Smooth muscle cell (in vitro differentiated cells): ENCODE data around the gene DYNC1I2. TPM values are rescaled to one million over a fixed set of nuclear protein-coding genes. Genes with fewer than 3 reads are reported as not detected.

Source experiments
- DNase-seq: peaks from one replicate; lab custom pipeline; 2025; ENCODE audit not compliant: unreplicated experiment; lab: John Stamatoyannopoulos, UW
- H2AFZ ChIP-seq: fragments of 200-600 bp; sonication (generic); 2 replicates; pipeline ENCODE4 v1.6.0; 2016; ENCODE audit warnings: antibody characterized with exemption, low read depth, mild to moderate bottlenecking
- H3F3A ChIP-seq: fragments of 200-600 bp; sonication (generic); 2 replicates; pipeline ENCODE4 v1.6.0; 2017; ENCODE audit warnings: antibody characterized with exemption, low read depth
- H3K27ac ChIP-seq: fragments of 200-600 bp; sonication (generic); 2 replicates; pipeline ENCODE4 v1.5.1; 2016; ENCODE audit warnings: low read depth, mild to moderate bottlenecking
- H3K27me3 ChIP-seq: fragments of 200-600 bp; sonication (generic); 2 replicates; pipeline ENCODE4 v1.6.1; 2016; ENCODE audit warnings: low read depth, mild to moderate bottlenecking
- H3K36me3 ChIP-seq: fragments of 200-600 bp; sonication (generic); 2 replicates; pipeline ENCODE4 v1.5.1; 2016; ENCODE audit warnings: low read depth
- H3K4me1 ChIP-seq: fragments of 200-600 bp; sonication (generic); 2 replicates; pipeline ENCODE4 v1.5.1; 2016; ENCODE audit warnings: low read depth
- H3K4me2 ChIP-seq: fragments of 200-600 bp; sonication (generic); 2 replicates; pipeline ENCODE4 v1.6.0; 2016; ENCODE audit warnings: mild to moderate bottlenecking
- H3K4me3 ChIP-seq: fragments of 200-600 bp; sonication (generic); 2 replicates; pipeline ENCODE4 v1.5.1; 2016; ENCODE audit warnings: mild to moderate bottlenecking
- H3K79me2 ChIP-seq: fragments of 200-600 bp; sonication (generic); 2 replicates; pipeline ENCODE4 v1.6.0; 2016; ENCODE audit warnings: low read depth, mild to moderate bottlenecking
- H3K9ac ChIP-seq: fragments of 200-600 bp; sonication (generic); 2 replicates; pipeline ENCODE4 v1.6.0; 2016; ENCODE audit warnings: low read depth
- H3K9me3 ChIP-seq: fragments of 200-600 bp; sonication (generic); replicated peaks from 2 replicates; pipeline ENCODE4 v1.5.1; 2016; ENCODE audit warnings: low read depth
- H4K20me1 ChIP-seq: fragments of 200-600 bp; sonication (generic); 2 replicates; pipeline ENCODE4 v1.6.0; 2016; ENCODE audit warnings: low read depth
- WGBS: methylation state at CpG from one replicate; pipeline ENCODE4 v1.1.7; 2016; ENCODE audit warnings: low lambda C conversion rate; 5-methylcytosine and 5-hydroxymethylcytosine counted together
- polyA plus RNA-seq: library from polyadenylated mRNA; unstranded; fragments of >200 nt; fragmentation: Nextera tagmentation; extraction: Ambion mirVana; gene quantifications from 2 replicates; pipeline ENCODE4 v1.2.1, GENCODE V29; 2016
- total RNA-seq: library from RNA; depleted of rRNA; stranded (reverse); fragments of >200 nt; gene quantifications from 2 replicates; pipeline ENCODE4 v1.2.3, GENCODE V29; 2014
- TF ChIP-seq, protein P1 (sequence below): fragments of 200-600 bp; sonication (generic); IDR thresholded peaks from 2 replicates; pipeline ENCODE4 v1.5.1; 2017; ENCODE audit warnings: borderline replicate concordance, mild to moderate bottlenecking, antibody characterized with exemption; ENCODE audit not compliant: insufficient read depth, poor library complexity, severe bottlenecking

DYNC1I2 gene
- total and polyA plus RNA-seq, 2 experiments from 2014 or later = 66.1 to 236 TPM

DNA sequence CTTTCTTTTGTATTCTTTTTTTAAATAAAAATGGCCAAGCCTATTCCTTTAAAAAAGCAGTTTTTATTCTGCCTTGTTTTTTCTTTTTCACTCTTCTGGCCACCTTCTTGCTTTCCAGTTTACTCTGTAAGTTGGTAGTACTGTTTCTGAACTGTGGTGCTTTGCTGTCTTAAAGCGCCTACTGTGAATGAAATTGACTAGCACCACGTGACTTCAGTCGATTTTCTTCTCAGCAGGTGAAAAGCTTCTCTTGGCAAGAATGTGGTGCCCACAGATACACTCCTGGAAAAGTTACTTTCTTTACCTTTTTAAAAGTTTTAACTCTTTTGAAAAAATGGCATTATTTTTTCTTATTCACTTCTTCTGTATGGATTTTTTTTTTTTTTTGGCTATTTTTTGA lies 32.4 kb downstream of the DYNC1I2 start:
- H4K20me1 ChIP-seq = peaks cover 38% of the 10 kb centered on the region
- H3K36me3 ChIP-seq = peaks cover 27% of the 10 kb centered on the region
- H3K27me3 ChIP-seq = no peaks in the 10 kb centered on the region
- H3K4me3 ChIP-seq = no peak overlapping the region
- H3K79me2 ChIP-seq = peaks cover 18% of the 10 kb centered on the region
- H3K4me1 ChIP-seq = peaks cover 38% of the 10 kb centered on the region
- H3F3A ChIP-seq = no peaks in the 10 kb centered on the region
- H3K4me2 ChIP-seq = no peak overlapping the region
- TF ChIP-seq, protein P1, sequence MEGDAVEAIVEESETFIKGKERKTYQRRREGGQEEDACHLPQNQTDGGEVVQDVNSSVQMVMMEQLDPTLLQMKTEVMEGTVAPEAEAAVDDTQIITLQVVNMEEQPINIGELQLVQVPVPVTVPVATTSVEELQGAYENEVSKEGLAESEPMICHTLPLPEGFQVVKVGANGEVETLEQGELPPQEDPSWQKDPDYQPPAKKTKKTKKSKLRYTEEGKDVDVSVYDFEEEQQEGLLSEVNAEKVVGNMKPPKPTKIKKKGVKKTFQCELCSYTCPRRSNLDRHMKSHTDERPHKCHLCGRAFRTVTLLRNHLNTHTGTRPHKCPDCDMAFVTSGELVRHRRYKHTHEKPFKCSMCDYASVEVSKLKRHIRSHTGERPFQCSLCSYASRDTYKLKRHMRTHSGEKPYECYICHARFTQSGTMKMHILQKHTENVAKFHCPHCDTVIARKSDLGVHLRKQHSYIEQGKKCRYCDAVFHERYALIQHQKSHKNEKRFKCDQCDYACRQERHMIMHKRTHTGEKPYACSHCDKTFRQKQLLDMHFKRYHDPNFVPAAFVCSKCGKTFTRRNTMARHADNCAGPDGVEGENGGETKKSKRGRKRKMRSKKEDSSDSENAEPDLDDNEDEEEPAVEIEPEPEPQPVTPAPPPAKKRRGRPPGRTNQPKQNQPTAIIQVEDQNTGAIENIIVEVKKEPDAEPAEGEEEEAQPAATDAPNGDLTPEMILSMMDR = no peak
- no peaks in the 10 kb centered on the region for H3K9me3 ChIP-seq
- over 99% methylated on average over 3 of the region's 3 CpGs for WGBS
- DNase-seq = no peak
- H3K9ac ChIP-seq = no peak overlapping the region
- H3K27ac ChIP-seq = no peak overlapping the region
- no peak overlapping the region for H2AFZ ChIP-seq

DNA sequence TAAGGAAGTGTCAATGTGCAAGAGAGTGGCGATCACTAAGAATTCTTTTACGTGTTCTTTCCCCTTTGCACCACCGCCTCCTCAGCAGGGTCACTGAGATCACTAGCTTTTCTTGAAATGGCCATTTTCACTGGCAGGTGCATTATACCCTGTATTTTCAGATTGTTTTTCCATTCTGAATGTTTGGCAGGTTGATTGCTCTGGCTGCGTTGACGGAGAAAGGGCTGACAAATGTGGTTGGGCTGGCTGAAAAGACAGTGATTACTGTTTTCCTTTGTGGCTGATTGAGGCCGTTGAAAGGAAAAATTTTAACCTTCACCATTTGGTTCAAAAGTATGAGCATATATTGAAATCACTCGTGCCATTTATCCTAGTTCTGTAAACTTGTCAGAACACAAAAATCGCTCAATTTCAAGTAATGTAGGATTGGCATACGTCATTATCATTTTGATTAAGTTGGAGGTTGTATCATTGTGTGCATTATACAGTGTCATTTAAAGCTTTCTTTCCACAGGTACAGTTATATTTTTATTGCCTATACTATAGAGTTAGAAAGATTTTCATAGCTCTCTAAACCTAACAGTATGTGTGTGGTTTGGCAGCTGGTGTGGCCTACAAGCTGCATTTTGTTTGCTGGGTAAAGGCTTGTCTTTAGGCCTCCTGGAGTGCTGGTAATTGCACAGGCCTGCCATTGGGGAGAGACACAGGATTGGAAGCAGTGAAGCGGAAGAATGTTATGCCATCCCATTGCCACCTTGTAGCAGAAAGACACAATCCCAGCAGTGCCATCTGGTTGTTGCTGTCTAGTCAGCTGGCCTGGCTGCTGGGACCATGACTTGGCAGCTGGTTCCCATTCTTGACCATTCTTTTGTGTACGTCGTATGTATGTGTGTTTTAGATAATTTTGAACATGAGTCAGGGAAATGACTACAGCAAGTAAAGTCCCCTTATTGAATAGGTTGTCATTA lies 36.7 kb downstream of the DYNC1I2 start:
- peaks cover 7% of the 10 kb centered on the region for H3K79me2 ChIP-seq
- TF ChIP-seq, protein P1 = no peak
- no peak overlapping the region for H3K4me3 ChIP-seq
- peaks cover 38% of the 10 kb centered on the region for H3K4me1 ChIP-seq
- no peaks in the 10 kb centered on the region for H3F3A ChIP-seq
- H3K36me3 ChIP-seq = peaks cover 23% of the 10 kb centered on the region
- no peak overlapping the region for H3K27ac ChIP-seq
- no peak for DNase-seq
- no peak overlapping the region for H3K4me2 ChIP-seq
- H3K27me3 ChIP-seq = no peaks in the 10 kb centered on the region
- H3K9me3 ChIP-seq = no peaks in the 10 kb centered on the region
- H3K9ac ChIP-seq = no peak overlapping the region
- peaks cover 39% of the 10 kb centered on the region for H4K20me1 ChIP-seq
- H2AFZ ChIP-seq = no peak overlapping the region
- 87% methylated on average over 12 of the region's 12 CpGs for WGBS

GRCh38 chr2:171726847-171727450 lies 39.7 kb downstream of the DYNC1I2 start:
- peaks cover 29% of the 10 kb centered on the region for H3K4me1 ChIP-seq
- DNase-seq = no peak
- H3K4me2 ChIP-seq = no peak overlapping the region
- no peaks in the 10 kb centered on the region for H3F3A ChIP-seq
- H2AFZ ChIP-seq = no peak overlapping the region
- no peak overlapping the region for H3K27ac ChIP-seq
- H3K27me3 ChIP-seq = no peaks in the 10 kb centered on the region
- H3K79me2 ChIP-seq = no peaks in the 10 kb centered on the region
- no peaks in the 10 kb centered on the region for H3K9me3 ChIP-seq
- peaks cover 32% of the 10 kb centered on the region for H4K20me1 ChIP-seq
- 86% methylated on average over 1 of the region's 1 CpG for WGBS
- no peak overlapping the region for H3K9ac ChIP-seq
- H3K36me3 ChIP-seq = peaks cover 27% of the 10 kb centered on the region
- H3K4me3 ChIP-seq = no peak overlapping the region
- TF ChIP-seq, protein P1 = no peak
